Erythroblast (primary cell): ENCODE measurements around the gene PPIC.
"Not testable (repeated sequence)": the region's sequence is repeated elsewhere in the genome, so short reads cannot be mapped to it uniquely, and the experiment has no call there.

Experiments used
- DNase-seq, 2 experiments: peaks; one replicate each; lab custom pipeline; 2025; lab: John Stamatoyannopoulos, UW
- GATA1 ChIP-seq: IDR thresholded peaks from 2 replicates; pipeline ENCODE4 v1.6.1; 2011; ENCODE audit warnings: low read depth, mild to moderate bottlenecking, control low read depth, low read length, moderate library complexity
- POLR2A ChIP-seq: IDR thresholded peaks from 2 replicates; pipeline ENCODE4 v1.6.1; 2011; ENCODE audit warnings: mild to moderate bottlenecking, low read length

The PPIC gene

DNA sequence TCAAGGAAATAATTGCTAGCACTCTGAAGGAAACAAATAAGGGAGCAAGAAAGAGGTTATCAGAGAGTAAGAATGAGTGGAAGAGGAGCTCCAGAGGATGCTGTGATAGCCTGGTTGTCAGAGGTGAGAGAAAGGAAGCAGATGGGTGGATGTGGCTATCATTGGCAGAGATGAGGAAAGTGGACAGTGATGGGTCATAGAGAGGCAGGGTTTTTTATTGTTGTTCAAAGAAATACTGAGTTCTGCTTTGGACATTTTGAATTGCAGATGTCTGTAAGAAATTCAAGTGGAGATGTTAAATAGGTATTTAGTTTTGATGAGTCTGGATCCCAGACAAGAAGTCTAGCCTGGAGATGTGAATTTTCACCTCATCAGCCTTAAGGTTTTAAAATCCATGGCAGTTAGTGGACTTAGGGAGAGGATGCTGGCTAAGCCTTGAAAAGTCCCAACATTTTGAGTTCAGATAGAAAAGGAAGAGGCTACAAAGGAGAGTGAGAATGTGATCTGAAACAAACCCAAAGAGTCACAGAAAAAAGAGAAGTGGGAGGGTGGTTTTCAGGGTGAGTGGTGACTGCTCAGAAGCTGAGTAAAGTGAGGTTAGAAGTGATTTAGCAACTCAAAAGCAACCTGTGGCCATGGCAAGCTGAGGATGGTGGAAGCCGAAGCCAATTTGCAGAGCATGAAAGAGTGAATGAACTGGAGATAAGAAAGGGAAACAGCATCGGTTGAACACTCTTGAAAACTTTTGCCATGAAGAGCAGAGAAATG lies 50.4 kb downstream of the PPIC start:
- DNase-seq = no peak
- TF ChIP-seq GATA1 (no peak), POLR2A (no peak)

DNA sequence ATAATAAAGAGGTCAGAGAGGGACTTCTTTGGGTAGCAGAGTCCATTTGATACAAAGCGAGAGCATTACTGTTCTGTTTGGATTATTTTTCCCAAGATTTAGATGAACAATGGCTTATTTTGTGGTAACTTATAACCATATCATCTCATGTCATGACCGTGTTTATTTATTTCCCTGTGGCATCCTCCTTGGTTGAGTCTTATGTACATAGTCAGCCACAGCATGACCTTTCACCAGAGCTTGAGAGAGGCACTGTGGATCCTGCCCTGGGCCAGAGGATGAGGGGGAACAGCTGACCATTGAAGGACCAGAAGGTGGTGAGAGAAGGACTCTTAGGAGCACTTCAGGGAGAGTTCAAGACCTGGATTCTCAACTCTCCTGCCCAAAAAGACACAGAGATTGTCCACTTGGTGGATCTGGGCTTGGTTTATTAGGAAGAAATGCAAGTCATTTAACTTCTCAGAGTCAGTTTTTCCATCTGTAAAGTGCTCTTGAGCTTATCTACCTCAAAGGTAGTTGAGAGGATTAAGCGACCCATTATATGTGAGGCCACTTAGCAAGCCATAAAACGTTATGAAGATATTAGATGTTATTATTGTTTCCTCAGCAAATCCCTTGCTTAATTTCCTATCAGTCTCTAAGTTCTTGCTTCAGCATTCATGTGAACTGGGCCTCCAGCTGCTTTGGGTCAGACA lies 51.4 kb downstream of the PPIC start:
- no peak for DNase-seq
- TF ChIP-seq GATA1 (no peak), POLR2A (no peak)

GRCh38 chr5:122984425-122984824 lies 52.1 kb downstream of the PPIC start:
- TF ChIP-seq GATA1 (no peak), POLR2A (no peak)

DNA sequence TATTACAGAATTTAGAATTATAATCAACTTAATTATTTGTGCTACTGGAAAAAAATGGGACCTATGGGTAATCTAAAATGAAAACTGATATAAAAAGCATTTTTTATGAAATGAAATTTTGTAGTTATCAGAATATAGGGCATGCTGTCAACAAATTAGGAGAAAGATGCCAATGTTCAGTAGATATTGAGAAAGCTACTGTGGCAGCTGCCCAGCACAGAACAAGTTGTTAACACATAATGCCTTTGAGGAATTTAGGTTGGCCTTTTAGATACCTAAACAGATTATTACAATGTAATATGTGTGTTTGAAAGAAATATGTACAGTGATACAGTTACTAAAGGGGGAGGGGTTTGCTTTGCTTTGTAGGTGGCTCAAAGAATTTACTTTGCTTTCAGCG lies 54.1 kb downstream of the PPIC start:
- no peak for DNase-seq
- TF ChIP-seq POLR2A = no peak
- TF ChIP-seq GATA1 = no peak

More at GRCh38 chr5:122984425-122984824, 52.1 kb downstream of the PPIC start:
- no peak for DNase-seq

DNA sequence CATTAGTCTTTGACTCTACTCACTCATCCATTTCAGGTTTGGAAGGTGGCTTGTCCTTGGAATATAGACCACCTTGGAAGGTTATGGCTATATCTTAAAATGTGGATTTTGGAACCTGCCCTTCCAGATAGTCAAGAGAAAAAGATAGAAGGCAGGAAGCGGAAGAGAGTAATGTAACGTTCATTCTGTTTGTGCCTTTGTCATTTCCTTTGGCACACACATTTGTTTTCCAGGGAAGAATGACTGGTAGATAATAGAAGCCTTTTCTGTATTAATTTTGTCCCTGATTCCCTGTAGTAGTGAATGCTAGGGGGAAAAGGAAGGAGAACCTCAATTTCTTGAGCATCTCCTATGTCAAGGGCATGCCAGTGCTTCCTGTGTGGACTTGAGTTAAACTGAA lies 54.7 kb downstream of the PPIC start:
- no peak for TF ChIP-seq POLR2A
- no peak for TF ChIP-seq GATA1
- DNase-seq = no peak

DNA sequence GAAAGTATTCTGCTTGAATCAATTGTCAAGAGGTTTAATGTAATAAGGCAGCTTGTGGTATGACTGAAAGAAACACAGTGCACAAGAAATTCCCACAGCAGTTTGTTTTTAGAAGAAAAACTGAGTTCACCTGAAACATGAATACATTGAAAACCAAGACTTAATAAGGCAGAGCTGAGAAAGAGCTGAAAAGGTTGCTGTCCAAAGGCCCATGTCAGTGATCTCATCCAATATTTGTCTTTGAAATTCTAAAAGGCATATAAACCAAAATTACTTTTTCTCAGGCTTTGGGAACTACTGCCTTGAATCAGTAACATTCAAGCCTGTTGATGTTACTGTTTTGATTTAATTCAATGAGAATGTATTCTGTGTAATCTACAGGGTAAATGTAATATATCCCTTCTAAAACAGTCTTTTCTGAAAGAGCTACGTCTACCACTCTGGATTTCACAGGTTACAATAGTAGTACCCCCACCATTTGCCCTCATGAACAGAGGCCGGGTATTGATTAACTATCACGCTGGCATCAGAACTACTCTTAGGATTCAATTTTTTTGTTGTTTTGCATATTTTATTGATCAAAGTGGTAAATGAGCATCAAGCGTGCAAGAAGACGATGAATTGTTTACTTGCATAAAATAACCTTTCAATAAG lies 57.8 kb downstream of the PPIC start:
- TF ChIP-seq POLR2A (no peak), GATA1 (no peak)
- DNase-seq = no peak

DNA sequence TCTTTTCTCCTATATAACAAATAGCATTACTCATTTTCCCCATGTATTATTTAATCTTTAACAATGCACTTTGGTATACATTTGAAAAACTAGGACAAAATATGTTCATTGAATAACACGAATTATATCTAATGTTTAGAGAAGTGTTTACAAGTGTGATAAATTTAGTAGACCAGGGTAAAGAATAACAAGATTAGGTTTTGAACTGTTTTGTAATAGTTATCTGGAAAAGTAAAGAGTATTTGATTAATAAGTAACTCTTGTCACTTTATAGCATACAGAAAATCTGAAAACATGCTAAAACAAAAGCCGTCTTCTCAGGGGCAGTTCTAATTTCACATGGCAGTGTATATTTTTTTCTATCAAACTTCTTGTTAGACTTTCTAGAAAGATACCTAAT lies 58.5 kb downstream of the PPIC start:
- TF ChIP-seq POLR2A (no peak), GATA1 (no peak)
- DNase-seq = no peak

- no peak for DNase-seq
- no peak for TF ChIP-seq GATA1
- TF ChIP-seq POLR2A = no peak
Observed at GRCh38 chr5:122977319-122977718, 59.2 kb downstream of the PPIC start.

DNA sequence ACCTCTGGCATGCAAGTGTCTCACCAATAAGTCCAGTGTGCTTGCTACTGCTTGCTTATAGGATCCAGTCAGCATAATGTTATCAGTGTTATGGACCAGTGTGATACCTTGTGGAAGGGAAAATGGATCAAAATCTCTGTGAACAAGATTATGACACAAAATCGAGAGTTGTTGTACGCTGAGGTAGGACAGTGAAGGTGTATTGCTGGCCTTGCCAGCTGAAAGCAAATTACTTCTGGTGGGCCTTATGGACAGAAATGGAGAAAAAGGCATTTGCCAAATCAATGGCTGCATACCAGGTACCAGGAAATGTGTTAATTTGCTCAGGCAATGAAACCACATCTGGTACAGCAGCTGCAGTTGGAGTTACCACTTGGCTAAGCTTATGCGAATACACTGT lies 62.3 kb downstream of the PPIC start:
- not testable (repeated sequence) for DNase-seq

DNA sequence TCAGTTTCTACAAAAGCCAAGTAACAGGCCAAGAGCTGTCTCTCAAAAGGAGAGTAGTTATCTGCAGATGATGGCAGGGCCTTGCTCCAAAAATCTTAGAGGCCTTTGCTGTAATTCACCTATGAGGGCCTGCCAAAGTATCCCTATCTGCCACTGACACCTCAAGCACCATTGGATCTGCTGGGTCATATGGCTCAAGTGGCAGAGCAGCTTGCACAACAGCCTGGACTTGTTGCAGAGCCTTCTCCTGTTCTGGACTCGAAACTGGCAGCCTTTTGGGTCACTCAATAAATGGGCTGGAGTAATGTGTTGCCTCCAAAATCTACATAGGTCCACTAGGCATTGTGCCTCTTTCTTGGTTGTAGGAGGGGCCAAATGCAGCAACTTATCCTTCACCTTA lies 62.8 kb downstream of the PPIC start:
- DNase-seq = not testable (repeated sequence)
